ENCODE results near the gene PHLDA1. TPM values are rescaled to one million over a fixed set of nuclear protein-coding genes. Genes with fewer than 3 reads are reported as not detected.

Gene PHLDA1
- polyA plus RNA-seq, 1 donor (not counting 4 experiments of a cell fraction or from before 2014, with no cell fraction given) = 144 TPM

DNA sequence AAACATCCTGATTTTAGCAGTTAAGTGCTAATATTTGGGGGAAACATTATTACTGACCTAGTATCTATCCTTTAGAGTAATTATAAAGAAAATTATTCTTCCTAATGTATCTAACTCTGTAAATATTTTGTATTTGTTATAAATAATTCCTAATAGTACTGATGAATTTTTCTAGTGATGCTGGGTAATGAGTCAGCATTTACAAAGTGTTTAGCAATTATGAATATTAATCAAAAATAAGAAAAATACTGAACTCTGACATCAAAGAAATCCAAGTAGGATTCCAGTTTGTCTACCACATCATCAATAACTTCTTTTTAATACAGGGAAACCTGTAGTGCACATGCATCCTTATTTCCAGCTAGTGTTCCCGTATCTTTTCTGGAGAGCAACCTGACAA lies 43.9 kb upstream of the PHLDA1 start:
- no peaks in the 10 kb centered on the region for H3K9me1 ChIP-seq (ENCODE audit: control insufficient read depth, extremely low read depth, insufficient read depth, low read length)
- no peak overlapping the region for H2AFZ ChIP-seq (ENCODE audit: control insufficient read depth, low read length)
- peaks cover 99% of the 10 kb centered on the region for H3K79me2 ChIP-seq (ENCODE audit: control insufficient read depth, insufficient read depth, low read length)
- H3K9ac ChIP-seq (ENCODE audit: control insufficient read depth, extremely low read depth, insufficient read depth, low read length) = no peak overlapping the region
- DNase-seq (ENCODE audit: low read depth, low spot score) (no peak), FAIRE-seq (no peak)
- peaks cover 8% of the 10 kb centered on the region for H3K4me1 ChIP-seq (ENCODE audit: control insufficient read depth, extremely low read depth, insufficient read depth, low read length)
- H3K27me3 ChIP-seq (ENCODE audit: control insufficient read depth, extremely low read depth, insufficient read depth, low read length) = no peaks in the 10 kb centered on the region
- no peak for TF ChIP-seq EZH2 (IDR thresholded peaks at IDR 0.05; ENCODE audit: low read length)
- TF ChIP-seq, protein P1, sequence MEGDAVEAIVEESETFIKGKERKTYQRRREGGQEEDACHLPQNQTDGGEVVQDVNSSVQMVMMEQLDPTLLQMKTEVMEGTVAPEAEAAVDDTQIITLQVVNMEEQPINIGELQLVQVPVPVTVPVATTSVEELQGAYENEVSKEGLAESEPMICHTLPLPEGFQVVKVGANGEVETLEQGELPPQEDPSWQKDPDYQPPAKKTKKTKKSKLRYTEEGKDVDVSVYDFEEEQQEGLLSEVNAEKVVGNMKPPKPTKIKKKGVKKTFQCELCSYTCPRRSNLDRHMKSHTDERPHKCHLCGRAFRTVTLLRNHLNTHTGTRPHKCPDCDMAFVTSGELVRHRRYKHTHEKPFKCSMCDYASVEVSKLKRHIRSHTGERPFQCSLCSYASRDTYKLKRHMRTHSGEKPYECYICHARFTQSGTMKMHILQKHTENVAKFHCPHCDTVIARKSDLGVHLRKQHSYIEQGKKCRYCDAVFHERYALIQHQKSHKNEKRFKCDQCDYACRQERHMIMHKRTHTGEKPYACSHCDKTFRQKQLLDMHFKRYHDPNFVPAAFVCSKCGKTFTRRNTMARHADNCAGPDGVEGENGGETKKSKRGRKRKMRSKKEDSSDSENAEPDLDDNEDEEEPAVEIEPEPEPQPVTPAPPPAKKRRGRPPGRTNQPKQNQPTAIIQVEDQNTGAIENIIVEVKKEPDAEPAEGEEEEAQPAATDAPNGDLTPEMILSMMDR (optimal IDR thresholded peaks at IDR 0.05 in 1 of 3, IDR thresholded peaks at IDR 0.05 in 1 of 3, conservative IDR thresholded peaks at IDR 0.05 in 1 of 3; ENCODE audit: extremely low read depth in 1 of 3, insufficient read depth in 2 of 3, low read length in 3 of 3) = no peak
- dilution Hi-C loops (cut with MboI; ENCODE audit: extremely low pct_ligation_motif_present, low sequenced_read_pairs) = no loop called here
- H3K36me3 ChIP-seq (ENCODE audit: control insufficient read depth in 2 of 2, extremely low read depth in 1 of 2, insufficient read depth in 2 of 2, low read length in 2 of 2) = peaks cover 5 to 13% of the 10 kb centered on the region in 2 experiments
- H3K9me3 ChIP-seq (ENCODE audit: control insufficient read depth, low read depth, low read length) = no peaks in the 10 kb centered on the region
- H3K4me3 ChIP-seq (ENCODE audit: control insufficient read depth in 2 of 3, extremely low read depth in 1 of 3, insufficient read depth in 2 of 3, low read depth in 1 of 3, low read length in 3 of 3) = no peak overlapping the region
- no peak overlapping the region for H3K4me2 ChIP-seq (ENCODE audit: control insufficient read depth, extremely low read depth, insufficient read depth, low read depth, low read length)
- no peak overlapping the region for H3K27ac ChIP-seq (ENCODE audit: control insufficient read depth, insufficient read depth, low read length)
- H4K20me1 ChIP-seq (ENCODE audit: control insufficient read depth, extremely low read depth, insufficient read depth, low read length) = peaks cover 4% of the 10 kb centered on the region

DNA sequence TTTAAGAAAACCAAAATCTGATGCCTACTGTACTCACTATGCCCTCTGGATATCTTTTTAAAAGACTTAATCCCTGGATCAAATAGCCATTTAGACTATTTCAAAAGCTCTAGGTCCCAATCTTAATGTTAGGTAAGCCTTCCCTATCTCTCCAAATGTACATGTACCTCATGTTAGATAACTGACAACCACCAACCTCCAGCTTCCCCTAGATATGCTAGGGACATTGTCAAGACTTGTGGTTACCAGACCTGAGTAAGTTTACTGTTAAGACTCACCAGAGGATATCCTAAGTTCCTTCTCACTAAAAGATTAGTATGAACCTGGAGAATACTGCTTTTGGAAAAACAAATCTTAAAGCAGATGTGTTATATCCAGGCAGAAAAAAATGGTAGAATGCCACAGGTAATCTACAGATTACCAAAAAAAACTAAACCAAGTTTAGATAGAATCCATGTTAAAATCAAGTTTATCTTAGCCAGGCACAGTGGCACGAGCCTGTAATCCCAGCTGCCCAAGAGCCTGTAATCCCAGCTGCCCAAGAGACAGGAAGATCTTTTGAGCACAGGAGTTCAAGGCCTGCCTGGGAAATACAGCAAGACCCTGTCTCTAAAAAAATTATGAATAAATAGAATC lies 43.2 kb upstream of the PHLDA1 start:
- no peak overlapping the region for H3K4me2 ChIP-seq (ENCODE audit: control insufficient read depth, extremely low read depth, insufficient read depth, low read depth, low read length)
- H2AFZ ChIP-seq (ENCODE audit: control insufficient read depth, low read length) = no peak overlapping the region
- H3K27me3 ChIP-seq (ENCODE audit: control insufficient read depth, extremely low read depth, insufficient read depth, low read length) = no peaks in the 10 kb centered on the region
- peaks cover 2% of the 10 kb centered on the region for H4K20me1 ChIP-seq (ENCODE audit: control insufficient read depth, extremely low read depth, insufficient read depth, low read length)
- H3K4me1 ChIP-seq (ENCODE audit: control insufficient read depth, extremely low read depth, insufficient read depth, low read length) = peaks cover 8% of the 10 kb centered on the region
- peaks cover 98% of the 10 kb centered on the region for H3K79me2 ChIP-seq (ENCODE audit: control insufficient read depth, insufficient read depth, low read length)
- no peak overlapping the region for H3K4me3 ChIP-seq (ENCODE audit: control insufficient read depth in 2 of 3, extremely low read depth in 1 of 3, insufficient read depth in 2 of 3, low read depth in 1 of 3, low read length in 3 of 3)
- no peaks in the 10 kb centered on the region for H3K9me3 ChIP-seq (ENCODE audit: control insufficient read depth, low read depth, low read length)
- H3K9ac ChIP-seq (ENCODE audit: control insufficient read depth, extremely low read depth, insufficient read depth, low read length) = peak overlapping the region; percentile 23
- H3K27ac ChIP-seq (ENCODE audit: control insufficient read depth, insufficient read depth, low read length) = no peak overlapping the region
- DNase-seq (ENCODE audit: low read depth, low spot score) (no peak), FAIRE-seq (no peak)
- peaks cover 6 to 16% of the 10 kb centered on the region in 2 experiments for H3K36me3 ChIP-seq (ENCODE audit: control insufficient read depth in 2 of 2, extremely low read depth in 1 of 2, insufficient read depth in 2 of 2, low read length in 2 of 2)
- dilution Hi-C loops (cut with MboI; ENCODE audit: extremely low pct_ligation_motif_present, low sequenced_read_pairs) = no loop called here
- H3K9me1 ChIP-seq (ENCODE audit: control insufficient read depth, extremely low read depth, insufficient read depth, low read length) = no peaks in the 10 kb centered on the region
- TF ChIP-seq, protein P1 (optimal IDR thresholded peaks at IDR 0.05 in 1 of 3, IDR thresholded peaks at IDR 0.05 in 1 of 3, conservative IDR thresholded peaks at IDR 0.05 in 1 of 3; ENCODE audit: extremely low read depth in 1 of 3, insufficient read depth in 2 of 3, low read length in 3 of 3) = no peak
- TF ChIP-seq EZH2 (IDR thresholded peaks at IDR 0.05; ENCODE audit: low read length) = no peak

Measured in keratinocyte (primary cell).